Neural cell (in vitro differentiated cells): ENCODE data around the gene GGT6. TPM values are rescaled to one million over a fixed set of nuclear protein-coding genes. Genes with fewer than 3 reads are reported as not detected.

Source experiments
- H2AFZ ChIP-seq: fragments of 200-600, 300-800 bp; sonication (generic), shearing (Covaris generic); 2 replicates; pipeline ENCODE4 v1.6.0; 2014; ENCODE audit warnings: low read depth, mild to moderate bottlenecking, antibody characterized with exemption, low read length, moderate library complexity
- H3F3A ChIP-seq: fragments of 200-600 bp; shearing (Covaris generic); 2 replicates; pipeline ENCODE4 v1.6.1; 2016; ENCODE audit warnings: mild to moderate bottlenecking, moderate library complexity, mixed read lengths, antibody characterized with exemption, low read length; ENCODE audit not compliant: insufficient read depth, poor library complexity, severe bottlenecking
- H3K27ac ChIP-seq: fragments of 200-600, 300-800 bp; sonication (generic), shearing (Covaris generic); 2 replicates; pipeline ENCODE4 v1.5.1; 2014; ENCODE audit warnings: mild to moderate bottlenecking, low read length, moderate library complexity
- H3K27me3 ChIP-seq: fragments of 300-800, 200-600 bp; sonication (generic), shearing (Covaris generic); 2 replicates; pipeline ENCODE4 v1.6.0; 2014; ENCODE audit warnings: mild to moderate bottlenecking, low read depth, low read length, moderate library complexity; ENCODE audit not compliant: insufficient read depth
- H3K36me3 ChIP-seq: fragments of 300-800, 200-600 bp; sonication (generic), shearing (Covaris generic); 2 replicates; pipeline ENCODE4 v1.5.1; 2014; ENCODE audit warnings: mild to moderate bottlenecking, antibody characterized with exemption, low read length, moderate library complexity; ENCODE audit not compliant: insufficient read depth
- H3K4me2 ChIP-seq: fragments of 300-800, 200-600 bp; sonication (generic), shearing (Covaris generic); 2 replicates; pipeline ENCODE4 v1.6.0; 2014; ENCODE audit warnings: mild to moderate bottlenecking, low read length
- H3K4me3 ChIP-seq: fragments of 300-800, 200-600 bp; sonication (generic), shearing (Covaris generic); 2 replicates; pipeline ENCODE4 v1.5.1; 2014; ENCODE audit warnings: mild to moderate bottlenecking, low read length, moderate library complexity
- H3K79me2 ChIP-seq: fragments of 200-600 bp; shearing (Covaris generic); replicated peaks from 2 replicates; pipeline ENCODE4 v1.6.0; 2014; ENCODE audit warnings: mild to moderate bottlenecking, low read length, moderate library complexity; ENCODE audit not compliant: insufficient read depth
- H3K9ac ChIP-seq: fragments of 300-800, 200-600 bp; sonication (generic), shearing (Covaris generic); 2 replicates; pipeline ENCODE4 v1.6.1; 2016; ENCODE audit warnings: mild to moderate bottlenecking, low read length, mixed read lengths
- H3K9me2 ChIP-seq: fragments of 200-600 bp; shearing (Covaris generic); 2 replicates; pipeline ENCODE4 v1.6.1; 2016; ENCODE audit warnings: mild to moderate bottlenecking, low read length, mixed read lengths; ENCODE audit not compliant: insufficient read depth
- H3K9me3 ChIP-seq: fragments of 200-600, 300-800 bp; sonication (generic), shearing (Covaris generic); 2 replicates; pipeline ENCODE4 v1.6.1; 2016; ENCODE audit warnings: mild to moderate bottlenecking, mixed run types, low read length, moderate library complexity, mixed read lengths
- H4K20me1 ChIP-seq: fragments of 200-600 bp; shearing (Covaris generic); 2 replicates; pipeline ENCODE4 v1.6.1; 2016; ENCODE audit warnings: mild to moderate bottlenecking, mixed run types; ENCODE audit not compliant: insufficient read depth
- EP300 ChIP-seq: fragments of 450-650 bp; conservative IDR thresholded peaks from 2 replicates; pipeline ENCODE4 v1.6.1; 2014; ENCODE audit warnings: antibody characterized with exemption, mild to moderate bottlenecking, moderate library complexity; ENCODE audit not compliant: poor library complexity, severe bottlenecking
- EZH2 ChIP-seq: fragments of 200-600, 300-800 bp; shearing (Covaris generic), sonication (generic); IDR thresholded peaks from 2 replicates; pipeline ENCODE4 v1.6.1; 2014; ENCODE audit warnings: antibody characterized with exemption, low read length, borderline replicate concordance, mild to moderate bottlenecking; ENCODE audit not compliant: insufficient read depth, poor library complexity, severe bottlenecking
- MXI1 ChIP-seq: fragments of 450-650 bp; conservative IDR thresholded peaks from 2 replicates; pipeline ENCODE4 v1.6.1; 2014; ENCODE audit warnings: antibody characterized with exemption, mild to moderate bottlenecking; ENCODE audit not compliant: poor library complexity, severe bottlenecking
- POLR2AphosphoS5 ChIP-seq: IDR thresholded peaks from 2 replicates; pipeline ENCODE4 v1.6.1; 2012
- RAD21 ChIP-seq: fragments of 450-650 bp; conservative IDR thresholded peaks from 2 replicates; pipeline ENCODE4 v1.6.1; 2014; ENCODE audit warnings: antibody characterized with exemption, mild to moderate bottlenecking, moderate library complexity
- SMC3 ChIP-seq: fragments of 450-650 bp; conservative IDR thresholded peaks from 2 replicates; pipeline ENCODE4 v1.6.1; 2014; ENCODE audit warnings: antibody characterized with exemption, mild to moderate bottlenecking, moderate library complexity; ENCODE audit not compliant: poor library complexity
- TAF1 ChIP-seq: IDR thresholded peaks from 2 replicates; pipeline ENCODE4 v1.6.1; 2012; ENCODE audit warnings: low read depth
- polyA plus RNA-seq: library from polyadenylated mRNA; depleted of rRNA; stranded (reverse); fragments of >200 nt; gene quantifications from 2 replicates; pipeline ENCODE4 v1.2.3, GENCODE V29; 2014
- TF ChIP-seq, protein P1 (sequence below): IDR thresholded peaks from 2 replicates; pipeline ENCODE4 v1.6.1; 2012; ENCODE audit warnings: borderline replicate concordance
- TF ChIP-seq, protein P2 (sequence below): fragments of 450-650 bp; IDR thresholded peaks from 2 replicates; pipeline ENCODE4 v1.5.1; 2014; ENCODE audit warnings: antibody characterized with exemption, mild to moderate bottlenecking, moderate library complexity; ENCODE audit not compliant: poor library complexity, severe bottlenecking

Gene GGT6
- polyA plus RNA-seq, 1 donor from 2014 or later = not detected

DNA sequence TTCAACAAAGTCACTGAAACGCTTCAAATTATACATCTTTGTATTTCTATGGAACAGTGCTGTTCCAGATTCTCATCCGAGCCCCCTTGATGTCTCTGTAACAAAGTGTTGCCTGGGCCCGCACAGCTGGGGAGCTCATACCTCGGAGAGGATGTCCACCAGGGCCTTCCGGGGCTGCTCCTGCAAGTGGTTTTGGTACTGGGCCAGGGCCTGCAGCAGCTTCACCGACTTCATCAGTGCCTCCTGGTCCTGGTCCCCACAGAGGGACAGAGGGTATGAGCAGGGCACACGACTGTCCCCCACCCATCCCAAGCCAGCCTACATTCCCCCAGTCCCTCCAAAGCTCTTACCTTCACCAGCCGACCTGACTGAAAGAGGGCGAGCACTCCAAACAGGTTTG, 6.7 kb downstream of the GGT6 start:
- no peak overlapping the region for H3K4me2 ChIP-seq
- H3K36me3 ChIP-seq = no peaks in the 10 kb centered on the region
- no peaks in the 10 kb centered on the region for H3K9me3 ChIP-seq
- H3K4me3 ChIP-seq = peak overlapping the region; percentile 94
- no peak for TF ChIP-seq MXI1
- TF ChIP-seq, protein P1, sequence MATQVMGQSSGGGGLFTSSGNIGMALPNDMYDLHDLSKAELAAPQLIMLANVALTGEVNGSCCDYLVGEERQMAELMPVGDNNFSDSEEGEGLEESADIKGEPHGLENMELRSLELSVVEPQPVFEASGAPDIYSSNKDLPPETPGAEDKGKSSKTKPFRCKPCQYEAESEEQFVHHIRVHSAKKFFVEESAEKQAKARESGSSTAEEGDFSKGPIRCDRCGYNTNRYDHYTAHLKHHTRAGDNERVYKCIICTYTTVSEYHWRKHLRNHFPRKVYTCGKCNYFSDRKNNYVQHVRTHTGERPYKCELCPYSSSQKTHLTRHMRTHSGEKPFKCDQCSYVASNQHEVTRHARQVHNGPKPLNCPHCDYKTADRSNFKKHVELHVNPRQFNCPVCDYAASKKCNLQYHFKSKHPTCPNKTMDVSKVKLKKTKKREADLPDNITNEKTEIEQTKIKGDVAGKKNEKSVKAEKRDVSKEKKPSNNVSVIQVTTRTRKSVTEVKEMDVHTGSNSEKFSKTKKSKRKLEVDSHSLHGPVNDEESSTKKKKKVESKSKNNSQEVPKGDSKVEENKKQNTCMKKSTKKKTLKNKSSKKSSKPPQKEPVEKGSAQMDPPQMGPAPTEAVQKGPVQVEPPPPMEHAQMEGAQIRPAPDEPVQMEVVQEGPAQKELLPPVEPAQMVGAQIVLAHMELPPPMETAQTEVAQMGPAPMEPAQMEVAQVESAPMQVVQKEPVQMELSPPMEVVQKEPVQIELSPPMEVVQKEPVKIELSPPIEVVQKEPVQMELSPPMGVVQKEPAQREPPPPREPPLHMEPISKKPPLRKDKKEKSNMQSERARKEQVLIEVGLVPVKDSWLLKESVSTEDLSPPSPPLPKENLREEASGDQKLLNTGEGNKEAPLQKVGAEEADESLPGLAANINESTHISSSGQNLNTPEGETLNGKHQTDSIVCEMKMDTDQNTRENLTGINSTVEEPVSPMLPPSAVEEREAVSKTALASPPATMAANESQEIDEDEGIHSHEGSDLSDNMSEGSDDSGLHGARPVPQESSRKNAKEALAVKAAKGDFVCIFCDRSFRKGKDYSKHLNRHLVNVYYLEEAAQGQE = no peak
- TF ChIP-seq, protein P2, sequence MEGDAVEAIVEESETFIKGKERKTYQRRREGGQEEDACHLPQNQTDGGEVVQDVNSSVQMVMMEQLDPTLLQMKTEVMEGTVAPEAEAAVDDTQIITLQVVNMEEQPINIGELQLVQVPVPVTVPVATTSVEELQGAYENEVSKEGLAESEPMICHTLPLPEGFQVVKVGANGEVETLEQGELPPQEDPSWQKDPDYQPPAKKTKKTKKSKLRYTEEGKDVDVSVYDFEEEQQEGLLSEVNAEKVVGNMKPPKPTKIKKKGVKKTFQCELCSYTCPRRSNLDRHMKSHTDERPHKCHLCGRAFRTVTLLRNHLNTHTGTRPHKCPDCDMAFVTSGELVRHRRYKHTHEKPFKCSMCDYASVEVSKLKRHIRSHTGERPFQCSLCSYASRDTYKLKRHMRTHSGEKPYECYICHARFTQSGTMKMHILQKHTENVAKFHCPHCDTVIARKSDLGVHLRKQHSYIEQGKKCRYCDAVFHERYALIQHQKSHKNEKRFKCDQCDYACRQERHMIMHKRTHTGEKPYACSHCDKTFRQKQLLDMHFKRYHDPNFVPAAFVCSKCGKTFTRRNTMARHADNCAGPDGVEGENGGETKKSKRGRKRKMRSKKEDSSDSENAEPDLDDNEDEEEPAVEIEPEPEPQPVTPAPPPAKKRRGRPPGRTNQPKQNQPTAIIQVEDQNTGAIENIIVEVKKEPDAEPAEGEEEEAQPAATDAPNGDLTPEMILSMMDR = no peak
- no peak for TF ChIP-seq EZH2
- TF ChIP-seq POLR2AphosphoS5 = no peak
- no peak for TF ChIP-seq EP300
- no peak for TF ChIP-seq RAD21
- no peak for TF ChIP-seq SMC3
- no peak for TF ChIP-seq TAF1
- no peaks in the 10 kb centered on the region for H3K9me2 ChIP-seq
- H2AFZ ChIP-seq = no peak overlapping the region
- H3K9ac ChIP-seq = no peak overlapping the region
- no peaks in the 10 kb centered on the region for H3K79me2 ChIP-seq
- H3F3A ChIP-seq = peaks cover 8% of the 10 kb centered on the region
- no peaks in the 10 kb centered on the region for H3K27me3 ChIP-seq
- no peak overlapping the region for H3K27ac ChIP-seq
- no peaks in the 10 kb centered on the region for H4K20me1 ChIP-seq

DNA sequence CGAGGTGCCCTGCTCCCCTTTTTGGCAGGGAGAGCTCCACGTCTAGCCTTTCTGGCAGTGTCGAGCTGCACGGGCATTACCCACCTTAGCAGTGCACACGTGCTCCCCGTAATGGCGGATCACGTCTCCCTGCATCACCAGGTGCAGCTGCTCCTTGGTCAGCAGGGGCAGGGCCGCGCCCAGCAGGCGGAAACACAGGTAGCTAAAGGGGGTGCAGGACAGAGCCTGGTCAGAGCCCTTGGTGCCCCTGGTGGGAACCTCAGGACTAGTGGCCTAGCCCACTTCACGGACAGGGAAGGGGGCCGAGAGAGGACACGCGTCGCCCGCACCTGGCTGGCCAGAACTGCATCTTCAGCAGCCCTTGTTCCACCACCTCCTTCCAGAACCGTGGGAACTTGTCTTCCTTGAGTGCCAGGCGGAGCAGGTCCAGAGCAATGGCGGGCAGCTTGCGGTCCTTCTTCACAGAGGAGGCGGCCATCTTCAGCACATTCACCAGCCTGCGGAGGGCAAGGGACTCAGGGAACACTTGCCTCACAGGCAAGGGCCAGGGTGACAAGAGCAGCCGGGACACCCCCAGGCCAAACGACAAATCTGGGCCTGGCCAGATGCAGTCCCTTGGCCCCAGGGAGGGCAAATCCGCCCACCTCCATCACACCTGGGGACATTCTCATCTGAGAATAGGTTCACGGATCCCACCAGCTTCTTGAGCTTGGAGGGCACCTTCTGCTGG, 8.4 kb downstream of the GGT6 start:
- Histone ChIP-seq H3F3A (peaks cover 8% of the 10 kb centered on the region), H3K27me3 (no peaks in the 10 kb centered on the region), H3K9me3 (no peaks in the 10 kb centered on the region), H3K9ac (no peak overlapping the region), H3K9me2 (no peaks in the 10 kb centered on the region), H4K20me1 (no peaks in the 10 kb centered on the region), H3K36me3 (no peaks in the 10 kb centered on the region), H3K4me3 (no peak overlapping the region), H3K4me2 (no peak overlapping the region), H3K79me2 (no peaks in the 10 kb centered on the region), H3K27ac (no peak overlapping the region), H2AFZ (no peak overlapping the region)
- TF ChIP-seq SMC3 (no peak), EZH2 (no peak), RAD21 (no peak), TAF1 (no peak), EP300 (no peak), MXI1 (no peak), POLR2AphosphoS5 (no peak)
- TF ChIP-seq, protein P2 = no peak
- TF ChIP-seq, protein P1 = no peak
